ENCODE measurements around the gene NAT14.

- TF ChIP-seq CTCF (conservative IDR thresholded peaks at IDR 0.05): no peak
- no peak for TF ChIP-seq ZFX (IDR thresholded peaks at IDR 0.05)
These were observed 11.6 kb upstream of the NAT14 start for GRCh38 chr19:55473225-55474012.
